Psoas muscle (tissue), 8 donors: ENCODE data around the gene SEMA4D. TPM values are rescaled to one million over a fixed set of nuclear protein-coding genes. Genes with fewer than 3 reads are reported as not detected.

Source experiments
- ATAC-seq, 4 donors: fragments of 200-7000 bp; cut with Tn5 transposase; one replicate each; pipeline ENCODE4 v1.9.1; 2020; ENCODE audit warnings: moderate library complexity in 3 of 4, mild to moderate bottlenecking in 2 of 4
- DNase-seq, 2 donors: peaks; one replicate each; pipeline ENCODE4 v3.0.0-alpha.2; 2020
- H3K27ac ChIP-seq: fragments of 200-600 bp; one replicate; pipeline ENCODE4 v1.8.0; 2022
- H3K27me3 ChIP-seq, 3 donors: fragments of 200-600 bp in 1 of 3; one replicate each; pipeline versions ENCODE4 v1.6.1 to v1.8.0; 2013 to 2022; ENCODE audit warnings: low read length in 2 of 3, mild to moderate bottlenecking in 2 of 3, moderate library complexity in 1 of 3; ENCODE audit not compliant: insufficient read depth in 3 of 3
- H3K36me3 ChIP-seq, 2 donors: fragments of 200-600 bp in 1 of 2; one replicate each; pipeline versions ENCODE4 v1.6.1 to v1.8.0; 2013 to 2022; ENCODE audit warnings: low read depth in 1 of 2, mild to moderate bottlenecking in 1 of 2, moderate library complexity in 1 of 2; ENCODE audit not compliant: insufficient read depth in 1 of 2
- H3K4me1 ChIP-seq: fragments of 200-600 bp; one replicate; pipeline ENCODE4 v1.8.0; 2022
- H3K4me3 ChIP-seq: fragments of 200-600 bp; one replicate; pipeline ENCODE4 v1.8.0; 2022; ENCODE audit warnings: mild to moderate bottlenecking
- H3K9me3 ChIP-seq: fragments of 200-600 bp; one replicate; pipeline ENCODE4 v1.8.0; 2022
- CTCF ChIP-seq: fragments of 200-600 bp; IDR thresholded peaks from one replicate; pipeline ENCODE4 v1.8.0; 2022; ENCODE audit warnings: antibody characterized with exemption
- WGBS, 3 donors: extraction: QIAGEN DNeasy Blood & Tissue Kit; methylation state at CpG; one replicate each; pipeline versions ENCODE4 v1.1.6 to v1.1.7; 2013; 5-methylcytosine and 5-hydroxymethylcytosine counted together
- intact Hi-C, 2 donors: fragments of 100-400 bp; cut with DNase I; formaldehyde crosslinking; loops; one replicate each; pipeline versions ENCODE4 v1.11.0 to v1.14.2; 2022
- polyA plus RNA-seq, 3 donors: library from polyadenylated mRNA; stranded (reverse); fragments of 200-250 nt; gene quantifications; one replicate each; pipeline ENCODE4 v1.2.3, GENCODE V29; 2013
- total RNA-seq, 4 donors: library from RNA; stranded (reverse); fragmentation: NEBNext Ultra II Directional in 2 of 4; extraction: Animal tissue kit (Norgen Biotek cat#: 25700) in 2 of 4; gene quantifications; one replicate each; pipeline versions ENCODE4 v1.2.1 to v1.2.4, GENCODE V29; 2021 to 2023
- donor health status: healthy with polysubstance abuse.
- donor health status: DM: no; HTN: no; CAD: no; lungs with moderate emphysema.
- donor health status: Bipolar disorder and iron deficiency.
- donor health status: healthy.
- donor health status: DM: yes; HTN: yes; CAD: no.
- donor health status: DM: no; HTN: no; CAD: no.
- donor health status: DM: no; HTN: no; CAD: no.
- donor health status: DM: yes; HTN: yes; CAD: no.

SEMA4D gene
- total and polyA plus RNA-seq, 7 donors, result 9.3 to 111 (median 32.1) TPM

GRCh38 chr9:89450213-89450612 is 47.7 kb downstream of the SEMA4D start:
- Histone ChIP-seq H3K9me3 (no peaks in the 10 kb centered on the region), H3K4me1 (peaks cover 6% of the 10 kb centered on the region), H3K27ac (no peak overlapping the region), H3K4me3 (no peak overlapping the region), H3K36me3 (peaks cover 0 to 9% of the 10 kb centered on the region in 2 donors), H3K27me3 (no peaks in the 10 kb centered on the region)
- 97 to 100% (median 97%) methylated on average over 2 of the region's 2 CpGs for WGBS, 3 donors
- DNase-seq (no peak), ATAC-seq (no peak)
- TF ChIP-seq CTCF, result no peak
- intact Hi-C loops, result no loop called here

GRCh38 chr9:89449261-89449671 is 48.6 kb downstream of the SEMA4D start:
- Histone ChIP-seq H3K9me3 (no peaks in the 10 kb centered on the region), H3K4me3 (no peak overlapping the region), H3K27me3 (no peaks in the 10 kb centered on the region), H3K36me3 (peaks cover 0 to 4% of the 10 kb centered on the region in 2 donors), H3K27ac (no peak overlapping the region), H3K4me1 (peaks cover 12% of the 10 kb centered on the region)
- intact Hi-C loops, result no loop called here
- ATAC-seq (no peak), DNase-seq (no peak)
- 84 to 89% (median 87%) methylated on average over 17 of the region's 17 CpGs for WGBS, 3 donors
- no peak for TF ChIP-seq CTCF

GRCh38 chr9:89448821-89449220 is 49.1 kb downstream of the SEMA4D start:
- peaks cover 15% of the 10 kb centered on the region for H3K4me1 ChIP-seq
- H3K27ac ChIP-seq, result no peak overlapping the region
- H3K27me3 ChIP-seq, result no peaks in the 10 kb centered on the region
- intact Hi-C loops, result no loop called here
- H3K4me3 ChIP-seq, result no peak overlapping the region
- H3K36me3 ChIP-seq, result no peaks in the 10 kb centered on the region
- TF ChIP-seq CTCF, result no peak
- 71 to 73% (median 72%) methylated on average over 8 of the region's 8 CpGs for WGBS, 3 donors
- H3K9me3 ChIP-seq, result no peaks in the 10 kb centered on the region
- ATAC-seq (no peak), DNase-seq (no peak)

GRCh38 chr9:89448381-89448780 is 49.5 kb downstream of the SEMA4D start:
- no peak overlapping the region for H3K4me3 ChIP-seq
- no peak for TF ChIP-seq CTCF
- no peaks in the 10 kb centered on the region for H3K27me3 ChIP-seq
- no peaks in the 10 kb centered on the region for H3K36me3 ChIP-seq
- H3K27ac ChIP-seq, result no peak overlapping the region
- ATAC-seq (no peak), DNase-seq (no peak)
- intact Hi-C loops, result no loop called here
- no peaks in the 10 kb centered on the region for H3K9me3 ChIP-seq
- peaks cover 18% of the 10 kb centered on the region for H3K4me1 ChIP-seq
- WGBS, 3 donors, result 75 to 83% (median 75%) methylated on average over 11 of the region's 11 CpGs

GRCh38 chr9:89447416-89447815 is 50.5 kb downstream of the SEMA4D start:
- DNase-seq (no peak), ATAC-seq (no peak)
- no peak for TF ChIP-seq CTCF
- WGBS, 3 donors, result 96 to 98% (median 97%) methylated on average over 8 of the region's 8 CpGs
- intact Hi-C loops, result no loop called here
- no peaks in the 10 kb centered on the region for H3K36me3 ChIP-seq
- peaks cover 25% of the 10 kb centered on the region for H3K4me1 ChIP-seq
- H3K27ac ChIP-seq, result no peak overlapping the region
- H3K27me3 ChIP-seq, result no peaks in the 10 kb centered on the region
- no peaks in the 10 kb centered on the region for H3K9me3 ChIP-seq
- no peak overlapping the region for H3K4me3 ChIP-seq
